T-helper 2 cell (primary cell): Measurements from ENCODE around the gene GRK5.

Experiments
- DNase-seq, 5 experiments: peaks; one replicate each; pipeline versions ENCODE4 v3.0.0 to v3.0.0-alpha.2; 2012 to 2022

Gene GRK5

GRCh38 chr10:119319920-119320258 lies 112.5 kb downstream of the GRK5 start:
- no peak for DNase-seq

GRCh38 chr10:119320981-119321380 lies 113.6 kb downstream of the GRK5 start:
- no peak for DNase-seq

GRCh38 chr10:119323085-119324016 lies 116.0 kb downstream of the GRK5 start:
- no peak for DNase-seq

GRCh38 chr10:119325131-119325530 lies 117.8 kb downstream of the GRK5 start:
- no peak for DNase-seq

GRCh38 chr10:119326167-119326566 lies 118.8 kb downstream of the GRK5 start:
- no peak for DNase-seq

GRCh38 chr10:119327096-119327745 lies 119.8 kb downstream of the GRK5 start:
- DNase-seq, result no peak

- no peak for DNase-seq
Measured at GRCh38 chr10:119328223-119328622, 120.9 kb downstream of the GRK5 start.

- DNase-seq, result no peak
Measured at GRCh38 chr10:119330342-119330741, 123.0 kb downstream of the GRK5 start.

GRCh38 chr10:119331061-119331460 lies 123.7 kb downstream of the GRK5 start:
- DNase-seq, result no peak

GRCh38 chr10:119333146-119333792 lies 125.9 kb downstream of the GRK5 start:
- DNase-seq, result peak in 2 of 5 experiments; percentile 6 to 54

GRCh38 chr10:119335671-119336353 lies 128.4 kb downstream of the GRK5 start:
- DNase-seq, result no peak

GRCh38 chr10:119336599-119336998 lies 129.2 kb downstream of the GRK5 start:
- DNase-seq, result no peak

- DNase-seq, result no peak
Measured at GRCh38 chr10:119337223-119337622, 129.9 kb downstream of the GRK5 start.

- no peak for DNase-seq
Measured at GRCh38 chr10:119337796-119338432, 130.5 kb downstream of the GRK5 start.

- DNase-seq, result no peak
Measured at GRCh38 chr10:119339109-119339508, 131.7 kb downstream of the GRK5 start.

- DNase-seq, result no peak
Measured at GRCh38 chr10:119340893-119341458, 133.6 kb downstream of the GRK5 start.

- peak in 2 of 5 experiments; percentile 7 to 67 for DNase-seq
Measured at GRCh38 chr10:119341459-119342301, 134.3 kb downstream of the GRK5 start.

- DNase-seq, result no peak
Measured at GRCh38 chr10:119342335-119342734, 135.0 kb downstream of the GRK5 start.

GRCh38 chr10:119343011-119343601 lies 135.7 kb downstream of the GRK5 start:
- no peak for DNase-seq

GRCh38 chr10:119344381-119344780 lies 137.0 kb downstream of the GRK5 start:
- DNase-seq, result no peak
